EL (cell line): ENCODE data around the gene EIF5B.
A peak's percentile ranks its signal among the peaks of the same experiment; 100 is the strongest.
"Not testable (repeated sequence)": the region's sequence is repeated elsewhere in the genome, so short reads cannot be mapped to it uniquely, and the experiment has no call there.

ENCODE experiments used
- DNase-seq: peaks from one replicate; pipeline ENCODE4 v3.0.0-alpha.2; 2016

Gene EIF5B

GRCh38 chr2:99337113-99338028 is at the start of gene EIF5B:
TSS of gene EIF5B (plus strand) at chr2:99337389. CDS start at chr2:99337555, 166 bp downstream.
- DNase-seq, result peak; percentile 95

- DNase-seq, result no peak
Measured at GRCh38 chr2:99297994-99298393, 39.2 kb upstream of the EIF5B start.

- DNase-seq, result no peak
Measured at GRCh38 chr2:99299580-99299979, 37.6 kb upstream of the EIF5B start.

GRCh38 chr2:99301097-99301496 is 36.1 kb upstream of the EIF5B start, which contains the start of gene LYG1:
TSS of gene LYG1 (minus strand) at chr2:99301197. CDS start at chr2:99295670, 5,527 bp downstream.
- DNase-seq, result not testable (repeated sequence)

- DNase-seq, result no peak
Measured at GRCh38 chr2:99317161-99317872, 19.9 kb upstream of the EIF5B start.

GRCh38 chr2:99317873-99318200 is 19.4 kb upstream of the EIF5B start:
- DNase-seq, result not testable (repeated sequence)

- DNase-seq, result no peak
Measured at GRCh38 chr2:99325384-99325783, 11.8 kb upstream of the EIF5B start.

GRCh38 chr2:99335911-99336803 is 1.0 kb upstream of the EIF5B start, which contains the start of gene TXNDC9:
TSS of gene TXNDC9 (minus strand) at chr2:99336333. CDS start at chr2:99333210, 3,123 bp downstream.
- DNase-seq, result peak; percentile 99

GRCh38 chr2:99336804-99337112 is 431 bp upstream of the EIF5B start:
- no peak for DNase-seq

- DNase-seq, result peak; percentile 23
Measured at GRCh38 chr2:99338029-99338585, 918 bp downstream of the EIF5B start.

- DNase-seq, result no peak
Measured at GRCh38 chr2:99340669-99341236, 3.6 kb downstream of the EIF5B start.

- no peak for DNase-seq
Measured at GRCh38 chr2:99342536-99342935, 5.3 kb downstream of the EIF5B start.

GRCh38 chr2:99345446-99345845 is 8.3 kb downstream of the EIF5B start:
- DNase-seq, result not testable (repeated sequence)

- DNase-seq, result no peak
Measured at GRCh38 chr2:99346218-99346617, 9.0 kb downstream of the EIF5B start.

- DNase-seq, result no peak
Measured at GRCh38 chr2:99348173-99348572, 11.0 kb downstream of the EIF5B start.

- no peak for DNase-seq
Measured at GRCh38 chr2:99350194-99350593, 13.0 kb downstream of the EIF5B start.

GRCh38 chr2:99354070-99354469 is 16.9 kb downstream of the EIF5B start:
- DNase-seq, result peak; percentile 59

GRCh38 chr2:99354825-99355224 is 17.6 kb downstream of the EIF5B start:
- DNase-seq, result not testable (repeated sequence)

- DNase-seq, result no peak
Measured at GRCh38 chr2:99356853-99357252, 19.7 kb downstream of the EIF5B start.

GRCh38 chr2:99365661-99366060 is 28.5 kb downstream of the EIF5B start:
- DNase-seq, result peak; percentile 20

- not testable (repeated sequence) for DNase-seq
Measured at GRCh38 chr2:99368854-99369253, 31.7 kb downstream of the EIF5B start.

GRCh38 chr2:99373144-99373543 is 36.0 kb downstream of the EIF5B start:
- DNase-seq, result no peak
